Spleen (tissue), 7 donors: ENCODE results near the gene KLK14.

Source experiments
- CTCF ChIP-seq, 11 experiments: fragments of 200-600 bp in 7 of 11; fragments of 450-650 bp in 4 of 11; sonication (generic) in 4 of 11; IDR thresholded peaks in 8 of 11; conservative IDR thresholded peaks in 3 of 11; 1 replicate in 7 of 11; 2 replicates in 4 of 11; pipeline versions ENCODE4 v1.4.0 to v1.8.0; 2016 to 2021; ENCODE audit warnings: antibody characterized with exemption in 11 of 11, inconsistent platforms in 4 of 11, mild to moderate bottlenecking in 1 of 11
- POLR2A ChIP-seq, 3 donors: fragments of 450-650 bp; IDR thresholded peaks; one replicate each; pipeline ENCODE4 v1.5.1; 2017; ENCODE audit warnings: antibody characterized with exemption in 3 of 3, mild to moderate bottlenecking in 1 of 3
- POLR2AphosphoS5 ChIP-seq, 3 donors: sonication (generic); formaldehyde crosslinking; IDR thresholded peaks; one replicate each; pipeline ENCODE4 v1.5.1; 2017; ENCODE audit warnings: antibody characterized with exemption in 3 of 3
- donor health status: DM: no; HTN: no; CAD: no; lungs with moderate emphysema.
- donor health status: DM: no; HTN: no; CAD: no.
- donor health status: DM: no; HTN: no; CAD: no.

GRCh38 chr19:51123802-51124201 lies 41.1 kb upstream of the KLK14 start:
- TF ChIP-seq POLR2AphosphoS5 (IDR thresholded peaks at IDR 0.05) (no peak), CTCF (IDR thresholded peaks at IDR 0.05 in 8 of 11, conservative IDR thresholded peaks at IDR 0.05 in 3 of 11) (no peak), POLR2A (IDR thresholded peaks at IDR 0.05) (no peak)
